OCI-LY1 (cell line): Measurements from ENCODE around the gene XYLT1.

Source experiments
- H2AFZ ChIP-seq: fragments of 200-600 bp; sonication (generic), shearing (Covaris generic); 2 replicates; pipeline ENCODE4 v1.6.0; 2014; ENCODE audit warnings: antibody characterized with exemption, mild to moderate bottlenecking, low read length
- H3F3A ChIP-seq: fragments of 200-600 bp; sonication (generic), shearing (Covaris generic); 2 replicates; pipeline ENCODE4 v1.6.0; 2014; ENCODE audit warnings: mild to moderate bottlenecking, antibody characterized with exemption, low read length, moderate library complexity; ENCODE audit not compliant: insufficient read depth
- H3K27ac ChIP-seq: fragments of 200-600 bp; sonication (generic); 2 replicates; pipeline ENCODE4 v1.5.1; 2014; ENCODE audit warnings: low read length, mixed run types, mild to moderate bottlenecking, low read depth; ENCODE audit not compliant: poor library complexity, severe bottlenecking
- H3K27me3 ChIP-seq: fragments of 200-600 bp; sonication (generic); 2 replicates; pipeline ENCODE4 v1.6.0; 2014; ENCODE audit warnings: antibody characterized with exemption, mild to moderate bottlenecking, low read length, moderate library complexity; ENCODE audit not compliant: insufficient read depth
- H3K36me3 ChIP-seq: fragments of 200-600 bp; sonication (generic); 2 replicates; pipeline ENCODE4 v1.6.1; 2014; ENCODE audit warnings: mild to moderate bottlenecking, antibody characterized with exemption, low read length, moderate library complexity, mixed read lengths; ENCODE audit not compliant: insufficient read depth
- H3K4me1 ChIP-seq: fragments of 200-600 bp; sonication (generic); 2 replicates; pipeline ENCODE4 v1.5.1; 2014; ENCODE audit warnings: mild to moderate bottlenecking, low read length, moderate library complexity; ENCODE audit not compliant: insufficient read depth, severe bottlenecking
- H3K4me2 ChIP-seq: fragments of 200-600 bp; sonication (generic), shearing (Covaris generic); 2 replicates; pipeline ENCODE4 v1.6.1; 2014; ENCODE audit warnings: low read length
- H3K4me3 ChIP-seq: fragments of 200-600 bp; sonication (generic); 2 replicates; pipeline ENCODE4 v1.5.1; 2014; ENCODE audit warnings: low read length, low read depth, mild to moderate bottlenecking, mixed read lengths; ENCODE audit not compliant: poor library complexity, severe bottlenecking
- H3K79me2 ChIP-seq: fragments of 200-600 bp; shearing (Covaris generic); 2 replicates; pipeline ENCODE4 v1.6.1; 2016; ENCODE audit warnings: mixed run types, low read length, mixed read lengths; ENCODE audit not compliant: insufficient read depth
- H3K9ac ChIP-seq: fragments of 200-600 bp; sonication (generic), shearing (Covaris generic); 2 replicates; pipeline ENCODE4 v1.6.1; 2014; ENCODE audit warnings: mild to moderate bottlenecking, low read length, mixed read lengths
- H3K9me2 ChIP-seq: fragments of 200-600 bp; sonication (generic), shearing (Covaris generic); 2 replicates; pipeline ENCODE4 v1.6.1; 2014; ENCODE audit warnings: low read depth, mild to moderate bottlenecking, low read length, mixed read lengths
- H3K9me3 ChIP-seq: fragments of 200-600 bp; shearing (Covaris generic); 2 replicates; pipeline ENCODE4 v1.6.1; 2014; ENCODE audit warnings: low read length, mixed read lengths
- H4K20me1 ChIP-seq: fragments of 200-600 bp; sonication (generic), shearing (Covaris generic); 2 replicates; pipeline ENCODE4 v1.6.0; 2016; ENCODE audit warnings: mild to moderate bottlenecking, low read length; ENCODE audit not compliant: insufficient read depth
- EZH2 ChIP-seq: fragments of 200-600 bp; sonication (generic), shearing (Covaris generic); IDR thresholded peaks from 2 replicates; pipeline ENCODE4 v1.8.0; 2017; ENCODE audit warnings: borderline replicate concordance, mixed run types, mild to moderate bottlenecking, antibody characterized with exemption, low read length, moderate library complexity, mixed read lengths
- TF ChIP-seq, protein P1 (sequence below): fragments of 200-600 bp; sonication (generic), shearing (Covaris generic); IDR thresholded peaks from 2 replicates; pipeline ENCODE4 v1.5.1; 2017; ENCODE audit warnings: mild to moderate bottlenecking, antibody characterized with exemption, low read length, moderate library complexity, mixed read lengths

XYLT1 gene

DNA sequence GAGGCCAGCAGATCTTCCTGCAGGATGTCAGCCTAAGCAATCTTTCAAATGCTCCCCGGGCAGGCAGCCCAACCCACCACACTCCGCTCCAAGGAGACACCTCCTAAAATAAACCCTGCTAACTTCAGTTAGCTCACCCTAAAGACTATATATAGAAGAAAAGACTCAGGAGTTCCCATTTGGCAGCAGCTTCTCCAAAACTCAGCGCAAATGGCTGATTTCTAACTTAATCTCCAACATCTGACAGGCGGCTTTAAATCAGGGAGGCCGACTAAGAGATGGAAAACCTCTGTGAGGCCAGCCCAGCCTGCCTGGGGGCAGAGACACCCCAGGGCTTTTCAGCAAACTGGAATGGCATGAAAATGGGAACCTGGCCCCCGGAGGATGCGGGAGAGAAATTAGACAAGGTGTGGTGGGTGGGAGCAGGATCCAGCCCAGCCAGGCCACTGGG, 91.6 kb downstream of the XYLT1 start:
- Histone ChIP-seq H3K4me2 (no peak overlapping the region), H3K9ac (no peak overlapping the region), H3K4me1 (peaks cover 78% of the 10 kb centered on the region), H3K4me3 (no peak overlapping the region), H3K9me2 (no peaks in the 10 kb centered on the region), H4K20me1 (no peaks in the 10 kb centered on the region), H3K27me3 (no peaks in the 10 kb centered on the region), H3K79me2 (peaks cover 16% of the 10 kb centered on the region), H2AFZ (no peak overlapping the region), H3K36me3 (peaks cover 4% of the 10 kb centered on the region; the same call in 1 of the 2 replicates), H3K27ac (no peak overlapping the region), H3K9me3 (no peaks in the 10 kb centered on the region), H3F3A (no peaks in the 10 kb centered on the region; the same call in 1 of the 2 replicates)
- TF ChIP-seq, protein P1, sequence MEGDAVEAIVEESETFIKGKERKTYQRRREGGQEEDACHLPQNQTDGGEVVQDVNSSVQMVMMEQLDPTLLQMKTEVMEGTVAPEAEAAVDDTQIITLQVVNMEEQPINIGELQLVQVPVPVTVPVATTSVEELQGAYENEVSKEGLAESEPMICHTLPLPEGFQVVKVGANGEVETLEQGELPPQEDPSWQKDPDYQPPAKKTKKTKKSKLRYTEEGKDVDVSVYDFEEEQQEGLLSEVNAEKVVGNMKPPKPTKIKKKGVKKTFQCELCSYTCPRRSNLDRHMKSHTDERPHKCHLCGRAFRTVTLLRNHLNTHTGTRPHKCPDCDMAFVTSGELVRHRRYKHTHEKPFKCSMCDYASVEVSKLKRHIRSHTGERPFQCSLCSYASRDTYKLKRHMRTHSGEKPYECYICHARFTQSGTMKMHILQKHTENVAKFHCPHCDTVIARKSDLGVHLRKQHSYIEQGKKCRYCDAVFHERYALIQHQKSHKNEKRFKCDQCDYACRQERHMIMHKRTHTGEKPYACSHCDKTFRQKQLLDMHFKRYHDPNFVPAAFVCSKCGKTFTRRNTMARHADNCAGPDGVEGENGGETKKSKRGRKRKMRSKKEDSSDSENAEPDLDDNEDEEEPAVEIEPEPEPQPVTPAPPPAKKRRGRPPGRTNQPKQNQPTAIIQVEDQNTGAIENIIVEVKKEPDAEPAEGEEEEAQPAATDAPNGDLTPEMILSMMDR = no peak
- TF ChIP-seq EZH2 = no peak

DNA sequence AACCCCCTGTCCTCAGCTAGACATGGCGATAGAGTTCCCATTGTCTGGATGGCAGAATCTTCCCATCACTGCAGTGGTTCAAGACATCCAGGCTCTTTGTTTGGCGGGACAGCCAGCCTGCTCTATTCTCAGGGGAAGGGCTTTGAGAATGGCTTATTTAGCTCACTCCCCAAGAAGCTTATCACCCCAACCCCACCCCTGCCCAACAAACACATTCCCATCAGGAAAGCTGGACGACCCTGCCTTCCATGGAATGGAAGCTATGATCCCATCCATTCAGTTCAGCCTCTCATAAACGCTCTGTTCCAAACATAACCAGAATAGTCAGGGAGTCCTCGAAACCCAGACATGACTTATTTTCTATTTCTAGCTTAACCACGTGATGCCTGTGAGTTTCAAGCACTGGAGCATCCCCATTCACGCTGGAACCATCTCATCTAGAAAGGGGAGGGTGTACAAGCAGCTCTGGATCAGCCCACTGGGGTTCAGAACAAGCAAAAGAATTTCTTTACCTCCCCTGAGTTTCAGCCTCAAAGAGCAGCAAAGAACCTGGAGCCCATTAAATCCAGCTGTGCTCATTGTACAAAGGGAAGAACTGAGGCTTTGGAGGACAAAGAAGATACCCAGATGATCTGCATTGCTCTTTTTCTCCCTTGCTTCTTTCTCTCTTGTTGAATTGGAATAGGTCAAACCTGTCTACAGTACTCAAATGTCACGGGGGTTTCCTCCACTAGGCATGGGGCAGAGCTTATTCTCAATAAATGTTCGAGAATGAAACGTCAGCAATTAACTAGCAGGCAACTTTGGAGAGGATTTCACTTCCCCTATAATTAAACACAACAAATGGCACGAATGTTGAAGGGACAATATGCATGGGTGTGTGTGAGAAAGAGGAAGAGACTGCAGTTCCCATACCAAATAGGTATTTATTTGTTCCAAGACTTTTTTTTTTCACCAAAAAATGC, 93.1 kb downstream of the XYLT1 start:
- Histone ChIP-seq H3K4me2 (peak overlapping the region; percentile 16; the same call in 1 of the 2 replicates), H3K79me2 (peaks cover 11% of the 10 kb centered on the region)
- TF ChIP-seq, protein P1 = no peak
- TF ChIP-seq EZH2 = no peak

GRCh38 chr16:17375461-17376304, 95.1 kb downstream of the XYLT1 start:
- no peaks in the 10 kb centered on the region for H4K20me1 ChIP-seq
- peak overlapping the region; percentile 33; the same call in 1 of the 2 replicates for H3K4me2 ChIP-seq
- no peaks in the 10 kb centered on the region for H3K36me3 ChIP-seq
- H3K9me2 ChIP-seq = no peaks in the 10 kb centered on the region
- H3K9ac ChIP-seq = peak overlapping the region; percentile 18
- H3K4me1 ChIP-seq = peaks cover 82% of the 10 kb centered on the region
- TF ChIP-seq EZH2 = no peak
- TF ChIP-seq, protein P1 = no peak; the same call in 1 of the 2 replicates
- no peak overlapping the region for H3K4me3 ChIP-seq
- H3K9me3 ChIP-seq = no peaks in the 10 kb centered on the region
- no peaks in the 10 kb centered on the region; the same call in 1 of the 2 replicates for H3F3A ChIP-seq
- peaks cover 8% of the 10 kb centered on the region for H3K79me2 ChIP-seq
- H3K27me3 ChIP-seq = no peaks in the 10 kb centered on the region
- H3K27ac ChIP-seq = peak overlapping the region; percentile 77
- no peak overlapping the region for H2AFZ ChIP-seq

More for the DNA sequence above, 93.1 kb downstream of the XYLT1 start:
- Histone ChIP-seq H3K9ac (no peak overlapping the region), H3K27me3 (no peaks in the 10 kb centered on the region), H2AFZ (no peak overlapping the region), H3K4me1 (peaks cover 68% of the 10 kb centered on the region), H3K9me3 (no peaks in the 10 kb centered on the region), H3F3A (no peaks in the 10 kb centered on the region; the same call in 1 of the 2 replicates), H3K9me2 (no peaks in the 10 kb centered on the region), H3K36me3 (no peaks in the 10 kb centered on the region), H4K20me1 (no peaks in the 10 kb centered on the region), H3K4me3 (no peak overlapping the region), H3K27ac (peak overlapping the region; percentile 50)
